ENCODE data around the gene KIF27.
"Not testable (repeated sequence)": the region's sequence is repeated elsewhere in the genome, so short reads cannot be mapped to it uniquely, and the experiment has no call there.

The KIF27 gene, protein sequence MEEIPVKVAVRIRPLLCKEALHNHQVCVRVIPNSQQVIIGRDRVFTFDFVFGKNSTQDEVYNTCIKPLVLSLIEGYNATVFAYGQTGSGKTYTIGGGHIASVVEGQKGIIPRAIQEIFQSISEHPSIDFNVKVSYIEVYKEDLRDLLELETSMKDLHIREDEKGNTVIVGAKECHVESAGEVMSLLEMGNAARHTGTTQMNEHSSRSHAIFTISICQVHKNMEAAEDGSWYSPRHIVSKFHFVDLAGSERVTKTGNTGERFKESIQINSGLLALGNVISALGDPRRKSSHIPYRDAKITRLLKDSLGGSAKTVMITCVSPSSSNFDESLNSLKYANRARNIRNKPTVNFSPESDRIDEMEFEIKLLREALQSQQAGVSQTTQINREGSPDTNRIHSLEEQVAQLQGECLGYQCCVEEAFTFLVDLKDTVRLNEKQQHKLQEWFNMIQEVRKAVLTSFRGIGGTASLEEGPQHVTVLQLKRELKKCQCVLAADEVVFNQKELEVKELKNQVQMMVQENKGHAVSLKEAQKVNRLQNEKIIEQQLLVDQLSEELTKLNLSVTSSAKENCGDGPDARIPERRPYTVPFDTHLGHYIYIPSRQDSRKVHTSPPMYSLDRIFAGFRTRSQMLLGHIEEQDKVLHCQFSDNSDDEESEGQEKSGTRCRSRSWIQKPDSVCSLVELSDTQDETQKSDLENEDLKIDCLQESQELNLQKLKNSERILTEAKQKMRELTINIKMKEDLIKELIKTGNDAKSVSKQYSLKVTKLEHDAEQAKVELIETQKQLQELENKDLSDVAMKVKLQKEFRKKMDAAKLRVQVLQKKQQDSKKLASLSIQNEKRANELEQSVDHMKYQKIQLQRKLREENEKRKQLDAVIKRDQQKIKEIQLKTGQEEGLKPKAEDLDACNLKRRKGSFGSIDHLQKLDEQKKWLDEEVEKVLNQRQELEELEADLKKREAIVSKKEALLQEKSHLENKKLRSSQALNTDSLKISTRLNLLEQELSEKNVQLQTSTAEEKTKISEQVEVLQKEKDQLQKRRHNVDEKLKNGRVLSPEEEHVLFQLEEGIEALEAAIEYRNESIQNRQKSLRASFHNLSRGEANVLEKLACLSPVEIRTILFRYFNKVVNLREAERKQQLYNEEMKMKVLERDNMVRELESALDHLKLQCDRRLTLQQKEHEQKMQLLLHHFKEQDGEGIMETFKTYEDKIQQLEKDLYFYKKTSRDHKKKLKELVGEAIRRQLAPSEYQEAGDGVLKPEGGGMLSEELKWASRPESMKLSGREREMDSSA (N-terminal part only)

DNA sequence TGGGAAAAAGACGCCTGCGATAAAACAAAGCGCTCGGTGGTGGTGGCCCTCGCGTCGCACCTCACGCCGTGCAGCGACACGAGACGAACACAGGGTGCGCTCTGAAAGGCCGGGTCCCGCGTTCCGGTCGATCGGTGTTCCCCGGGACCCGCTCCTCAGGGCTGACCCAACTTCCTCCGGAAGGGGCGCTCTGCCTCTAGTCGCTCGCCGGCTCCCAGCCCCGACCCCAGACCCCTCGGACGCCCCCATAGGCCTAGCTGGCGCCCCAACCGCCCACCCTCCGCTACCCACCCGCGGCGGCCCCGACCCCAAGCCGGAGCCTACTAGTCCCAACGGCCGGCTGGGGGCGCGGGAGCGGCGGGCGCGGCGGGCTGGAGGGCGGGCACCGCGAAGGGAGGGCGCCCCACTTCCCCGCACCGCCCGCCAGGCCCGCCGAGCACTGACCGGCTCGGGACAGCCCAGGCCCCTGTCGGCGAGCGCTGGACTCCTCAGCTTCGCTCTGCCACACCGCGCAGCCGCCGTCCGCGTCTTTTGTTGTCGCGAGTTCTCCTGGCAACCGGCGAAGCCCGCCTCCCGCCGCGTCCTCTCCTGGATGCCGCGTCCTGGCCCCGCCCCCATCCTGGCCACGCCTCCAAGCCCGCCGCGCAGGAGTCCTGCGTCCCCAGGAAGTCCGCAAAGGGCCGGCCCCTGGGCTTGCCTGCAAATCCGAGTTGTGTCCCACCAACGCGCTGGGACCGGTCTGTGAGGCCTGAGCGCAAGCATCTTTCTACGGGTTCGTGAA, at the start of gene KIF27:
KIF27 (minus strand) TSS at position 506 of the 781 bp plus-strand sequence. CDS start 5,841 bp downstream, outside the sequence.
- FAIRE-seq, result no peak
- DNase-seq (ENCODE audit: low spot score), result peak; percentile 96

DNA sequence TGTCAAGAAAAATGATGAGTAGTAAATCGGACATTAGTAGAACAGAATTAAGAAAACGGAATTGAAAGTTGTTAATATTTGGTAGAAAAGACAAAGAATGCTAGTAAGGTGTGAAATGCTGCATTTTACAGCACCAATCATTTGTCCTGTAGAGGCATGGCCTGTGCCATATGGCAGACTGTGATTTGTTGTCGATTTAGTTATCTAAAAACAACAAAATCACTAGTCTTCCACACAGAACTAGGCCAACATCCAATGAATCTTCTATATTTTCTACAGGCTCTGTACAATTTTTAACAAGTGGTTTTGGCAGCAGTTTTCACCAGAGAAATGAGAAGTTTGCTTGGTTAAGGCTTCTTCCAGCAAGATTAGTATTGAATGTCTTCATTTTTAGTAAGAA, 48.4 kb upstream of the KIF27 start:
- FAIRE-seq (no peak), DNase-seq (ENCODE audit: low spot score) (no peak)

DNA sequence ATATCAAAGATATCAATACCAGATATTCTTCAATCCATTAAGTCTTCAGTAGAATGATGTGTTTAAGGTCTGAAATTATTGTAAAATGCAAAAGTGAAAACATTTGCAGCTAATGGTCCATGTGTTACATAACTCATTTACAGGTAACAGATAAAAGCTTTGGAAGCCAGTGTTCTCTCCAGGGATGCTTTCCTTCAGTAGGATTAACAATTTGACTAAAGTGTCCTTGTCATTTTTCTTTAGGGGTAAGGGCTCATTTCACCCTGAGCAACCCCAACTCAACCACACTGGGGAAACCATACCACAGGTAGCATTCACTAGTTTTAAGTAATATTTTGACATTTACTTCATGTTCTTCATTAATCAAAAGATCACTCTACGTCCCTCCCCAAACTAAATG, 45.8 kb upstream of the KIF27 start:
- no peak for FAIRE-seq
- no peak for DNase-seq (ENCODE audit: low spot score)

DNA sequence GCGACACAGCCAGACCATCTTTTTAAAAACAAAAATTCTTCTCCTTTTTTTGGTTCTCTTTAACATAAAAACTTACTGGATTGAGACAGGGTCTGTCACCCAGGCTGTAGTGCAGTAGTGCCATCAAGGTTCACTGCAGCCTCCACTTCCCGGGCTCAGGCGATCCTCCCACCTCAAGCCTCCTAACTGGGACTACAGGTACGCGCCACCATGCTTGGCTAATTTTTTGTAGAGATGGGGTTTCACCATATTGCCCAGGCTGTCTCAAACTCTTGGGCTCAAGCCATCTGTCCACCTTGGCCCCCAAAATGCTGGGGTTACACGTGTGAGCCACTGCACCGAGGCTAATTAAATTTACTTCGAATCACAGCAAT, 45.0 kb upstream of the KIF27 start:
- no peak for DNase-seq (ENCODE audit: low spot score)
- FAIRE-seq, result no peak

DNA sequence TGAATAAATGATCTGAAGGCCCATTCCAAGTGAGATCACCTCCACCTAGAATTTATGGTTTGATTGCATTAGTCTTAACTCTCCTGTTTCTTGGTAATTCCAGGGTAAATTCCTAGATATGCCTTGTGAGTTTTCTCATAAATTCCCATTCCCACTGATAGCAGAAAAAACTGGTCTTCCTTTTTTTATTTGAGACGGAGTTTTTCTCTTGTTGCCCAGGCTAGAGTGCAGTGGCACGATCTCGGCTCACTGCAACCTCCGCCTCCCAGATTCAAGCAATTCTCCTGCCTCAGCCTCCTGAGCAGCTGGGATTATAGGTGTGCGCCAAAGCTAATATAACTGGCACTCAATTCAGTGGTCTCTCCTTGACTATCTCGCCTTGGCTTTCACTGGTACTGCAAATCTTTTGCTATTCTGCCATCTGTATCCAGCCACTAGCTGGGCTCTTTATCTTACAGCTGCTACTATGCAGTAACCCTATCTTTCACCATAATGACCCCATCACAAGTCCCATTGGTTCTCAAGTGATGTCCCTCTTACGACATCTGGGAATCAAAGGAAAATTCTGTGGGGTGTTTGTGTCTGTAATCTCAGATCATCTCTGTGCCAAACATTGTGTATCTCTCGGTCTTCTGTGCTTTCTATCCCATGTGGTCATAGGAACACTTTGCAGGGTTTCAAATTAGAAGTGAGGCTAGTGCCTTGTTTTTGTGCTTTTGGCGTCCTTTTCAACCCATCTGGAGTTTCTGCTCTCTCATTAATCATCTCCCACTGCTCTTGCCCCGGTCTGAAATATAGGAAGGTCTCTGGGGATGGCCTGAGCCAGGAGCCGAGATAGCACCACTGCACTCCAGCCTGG, 44.3 kb upstream of the KIF27 start:
- DNase-seq (ENCODE audit: low spot score) (no peak), FAIRE-seq (no peak)

DNA sequence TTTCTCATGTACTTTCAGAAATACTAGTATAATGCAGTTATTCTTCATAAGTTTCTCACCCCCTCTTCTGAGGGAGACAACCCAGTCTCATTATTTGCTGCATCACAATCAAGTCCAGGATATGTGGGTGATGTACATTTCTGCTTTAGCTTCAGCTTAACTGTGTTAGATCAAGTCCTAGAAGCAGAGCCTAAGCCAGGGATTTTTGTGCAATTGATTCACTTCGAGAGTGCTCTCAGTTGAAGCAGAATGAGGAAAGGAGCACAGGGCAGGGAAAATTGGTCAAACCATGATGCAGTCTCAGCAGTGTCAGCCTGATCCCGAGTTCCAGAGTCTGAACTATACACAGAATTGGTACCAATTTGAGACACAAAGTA, 43.7 kb upstream of the KIF27 start:
- DNase-seq (ENCODE audit: low spot score) (no peak), FAIRE-seq (no peak)

DNA sequence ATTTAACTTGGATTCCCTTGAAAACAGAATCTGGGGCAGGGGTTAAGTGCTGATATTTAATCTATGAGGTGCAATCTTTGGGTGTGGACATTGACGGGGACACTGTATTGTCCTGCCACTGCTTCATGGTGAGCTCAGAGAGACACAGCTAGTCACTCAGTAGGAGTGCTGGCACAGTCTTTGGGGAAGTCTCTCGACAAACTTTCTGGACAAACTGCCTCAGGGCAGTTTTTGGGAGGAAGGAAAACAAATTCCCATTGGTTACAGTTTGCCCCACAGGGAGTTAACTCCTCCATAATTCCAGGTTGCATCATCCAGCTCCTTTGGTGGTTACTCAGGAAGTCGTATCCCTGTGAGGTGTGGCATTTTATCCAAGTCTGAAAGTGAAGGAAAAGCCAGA, 40.9 kb upstream of the KIF27 start:
- FAIRE-seq (no peak), DNase-seq (ENCODE audit: low spot score) (no peak)

DNA sequence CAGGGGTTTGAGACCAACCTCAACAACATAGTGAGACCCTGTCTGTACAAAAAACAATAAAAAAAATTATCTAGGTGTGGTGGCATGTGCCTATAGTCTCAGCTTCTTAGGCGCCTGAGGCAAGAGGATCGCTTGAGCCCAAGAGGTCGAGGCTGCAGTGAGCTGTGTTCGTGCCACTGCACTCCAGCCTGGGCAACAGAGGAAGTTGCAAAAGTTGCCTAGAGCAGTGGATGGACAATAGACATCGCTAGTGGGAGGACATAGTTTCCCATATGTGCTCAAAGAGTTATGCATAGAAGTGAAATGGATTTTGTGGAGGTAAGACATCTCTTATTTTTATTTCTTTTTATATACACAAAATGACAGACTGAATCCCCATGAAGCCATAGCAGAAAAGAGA, 39.8 kb upstream of the KIF27 start:
- FAIRE-seq (no peak), DNase-seq (ENCODE audit: low spot score) (no peak)

DNA sequence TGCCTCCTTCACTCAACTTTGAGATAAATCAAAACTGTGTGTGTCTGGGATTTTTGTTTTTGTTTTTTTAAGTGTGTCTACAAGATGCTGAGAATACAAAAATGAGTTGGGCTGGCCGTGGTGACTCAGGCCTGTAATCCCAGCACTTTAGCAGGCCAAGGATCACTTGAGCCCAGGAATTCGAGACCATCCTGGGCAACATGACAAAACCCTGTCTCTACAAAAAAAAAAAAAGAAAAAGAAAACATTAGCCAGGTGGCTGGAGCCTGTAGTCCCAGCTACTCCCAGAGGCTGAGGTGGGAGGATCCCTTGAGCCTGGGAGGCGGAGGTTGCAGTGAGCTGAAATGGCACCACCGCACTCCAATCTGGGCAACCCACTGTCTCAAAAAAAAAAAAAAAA, 37.8 kb upstream of the KIF27 start:
- FAIRE-seq (no peak), DNase-seq (ENCODE audit: low spot score) (no peak)

DNA sequence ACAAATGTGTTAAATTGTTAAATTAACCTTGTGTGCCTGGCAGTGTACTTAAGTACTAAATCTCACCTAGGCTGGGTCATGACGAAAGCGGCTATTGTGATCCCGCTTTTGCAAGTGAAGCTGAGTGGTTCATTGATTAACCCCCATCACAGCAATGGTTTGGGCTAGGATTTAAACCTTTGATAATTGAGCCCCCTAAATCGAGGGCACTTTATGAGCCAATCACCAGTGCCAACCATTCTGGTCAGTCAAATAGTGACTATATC, 35.9 kb upstream of the KIF27 start:
- DNase-seq (ENCODE audit: low spot score) (no peak), FAIRE-seq (no peak)

DNA sequence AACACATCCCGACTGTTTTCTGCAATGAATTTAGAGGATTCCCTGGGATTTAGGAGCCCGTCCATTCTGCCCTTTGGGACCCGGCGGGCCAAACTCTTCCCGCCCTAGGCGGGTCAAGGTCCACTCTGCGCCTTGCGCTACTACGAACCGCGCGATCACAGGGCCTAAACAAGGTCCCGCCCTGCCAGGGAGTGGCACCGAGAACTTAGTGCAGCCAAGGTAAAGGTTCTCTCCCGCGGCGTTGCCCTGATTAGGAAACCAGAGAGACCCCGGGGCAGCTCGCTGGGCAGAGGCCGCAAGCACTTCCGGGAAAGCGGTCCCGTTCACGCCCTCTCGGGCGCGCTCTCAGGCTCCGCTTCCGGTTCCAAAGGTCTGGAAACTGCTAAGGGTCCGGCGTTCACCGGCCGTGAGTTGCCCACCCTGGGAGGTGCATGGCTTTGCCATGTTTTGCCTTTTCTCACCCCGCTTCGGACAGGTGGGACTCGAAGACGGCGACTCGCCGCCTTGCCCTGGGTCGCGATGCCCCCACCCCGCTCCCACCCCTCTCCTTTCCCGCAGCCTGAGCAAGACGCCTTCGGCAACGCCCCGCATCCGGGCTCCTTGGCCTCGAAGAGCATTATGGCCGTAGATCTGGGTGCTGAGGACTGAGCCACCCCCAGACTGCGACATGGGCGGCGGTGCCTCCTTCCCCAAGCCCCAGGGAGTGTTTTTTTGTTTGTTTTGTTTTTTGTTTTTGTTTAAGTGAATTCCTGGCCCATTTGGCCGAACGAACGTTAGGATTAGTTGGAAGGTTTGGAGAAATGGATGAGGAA, 35.4 kb upstream of the KIF27 start:
- DNase-seq (ENCODE audit: low spot score) (peak; percentile 84), FAIRE-seq (no peak)

DNA sequence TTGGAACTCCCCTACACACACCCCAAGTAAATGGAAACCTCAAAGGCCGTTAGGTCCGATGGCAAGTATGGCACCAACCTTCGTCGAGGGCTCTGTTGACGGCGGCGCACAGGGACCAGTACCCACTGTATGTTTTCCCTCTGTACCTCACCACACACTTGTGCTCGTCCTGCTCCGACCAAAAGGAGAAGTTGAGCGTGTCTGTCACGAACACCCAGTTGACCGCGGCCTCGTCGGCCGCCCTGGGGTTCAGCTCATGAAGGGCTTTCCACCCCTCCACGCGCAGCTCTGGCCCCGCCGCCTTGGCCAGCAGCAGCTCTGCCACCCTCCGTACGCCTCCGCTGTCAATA, 34.8 kb upstream of the KIF27 start:
- no peak for FAIRE-seq
- peak; percentile 26 for DNase-seq (ENCODE audit: low spot score)

DNA sequence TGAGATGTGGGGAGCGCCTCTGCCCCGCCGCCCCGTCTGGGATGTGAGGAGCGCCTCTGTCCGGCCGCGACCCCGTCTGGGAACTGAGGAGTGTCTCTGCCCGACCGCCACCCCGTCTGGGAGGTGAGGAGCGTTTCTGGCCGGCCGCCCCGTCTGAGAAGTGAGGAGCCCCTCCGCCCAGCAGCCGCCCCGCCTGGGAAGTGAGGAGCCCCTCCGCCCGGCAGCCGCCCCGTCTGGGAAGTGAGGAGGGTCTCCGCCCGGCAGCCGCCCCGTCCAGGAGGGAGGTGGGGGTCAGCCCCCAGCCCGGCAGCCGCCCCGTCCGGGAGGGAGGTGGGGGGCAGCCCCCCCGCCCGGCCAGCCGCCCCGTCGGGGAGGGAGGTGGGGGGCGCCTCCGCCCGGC, 26.9 kb upstream of the KIF27 start:
- FAIRE-seq; DNase-seq (ENCODE audit: low spot score): not testable (repeated sequence)

DNA sequence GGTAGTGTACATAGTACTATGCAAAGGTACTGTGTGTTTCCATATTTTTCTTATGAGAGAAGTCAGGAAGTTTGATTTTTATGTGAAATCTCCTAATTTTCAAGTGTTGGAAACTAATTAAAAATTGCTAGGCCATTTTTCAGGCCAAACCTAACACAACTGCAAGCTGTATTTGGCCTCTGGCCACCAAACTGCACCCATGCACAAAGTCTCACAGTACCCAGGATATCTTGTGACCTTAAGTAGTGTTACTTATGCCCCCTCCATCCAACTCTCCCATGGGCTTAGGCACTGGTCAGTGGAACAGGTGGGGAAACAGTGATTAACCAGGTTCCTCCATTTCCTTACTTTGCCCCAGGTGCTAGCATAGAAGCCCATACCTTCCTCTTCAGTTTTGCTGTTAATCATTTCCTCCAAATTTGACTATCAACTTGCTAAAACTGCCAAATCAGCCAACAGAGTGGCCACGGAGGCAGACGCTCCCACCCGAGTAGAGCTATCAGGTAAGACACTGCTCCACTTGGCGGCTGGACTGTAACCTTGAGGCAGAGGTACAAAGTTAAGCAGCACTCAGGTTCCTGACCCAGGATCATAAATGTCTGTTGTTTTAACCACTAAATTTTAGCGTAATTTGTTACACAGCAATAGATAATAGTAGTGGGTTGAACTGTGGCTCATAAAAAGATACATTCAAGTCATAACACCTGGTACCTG, 19.5 kb upstream of the KIF27 start:
- no peak for DNase-seq (ENCODE audit: low spot score)
- FAIRE-seq, result no peak

DNA sequence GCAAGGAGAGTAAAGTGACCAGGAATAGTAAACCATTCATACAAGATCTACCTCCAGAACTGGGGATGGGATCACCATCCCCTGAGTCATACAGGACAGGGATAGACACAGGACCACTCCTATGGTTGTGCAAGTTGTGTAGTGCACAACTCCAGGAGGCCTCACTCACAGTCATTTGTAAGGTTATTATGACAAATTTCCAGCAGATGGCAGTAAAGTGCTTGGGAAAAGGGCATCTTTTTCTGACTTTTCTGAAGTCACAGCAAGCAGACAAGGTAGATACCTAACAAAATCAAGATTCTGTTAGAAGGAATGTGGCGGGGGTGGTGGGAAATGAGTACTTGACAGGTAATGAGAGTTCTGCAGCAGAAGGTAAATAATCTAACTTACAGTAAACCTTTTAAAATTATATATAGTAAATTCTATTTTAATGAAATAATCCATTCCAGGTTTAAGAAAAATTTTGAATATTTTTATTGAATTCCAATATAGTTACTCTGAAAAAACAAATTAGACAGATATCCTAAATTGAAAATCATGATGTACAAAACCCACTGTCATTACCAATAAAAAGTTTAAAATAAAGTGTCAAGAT, 16.7 kb upstream of the KIF27 start:
- FAIRE-seq (no peak), DNase-seq (ENCODE audit: low spot score) (peak; percentile 50)

DNA sequence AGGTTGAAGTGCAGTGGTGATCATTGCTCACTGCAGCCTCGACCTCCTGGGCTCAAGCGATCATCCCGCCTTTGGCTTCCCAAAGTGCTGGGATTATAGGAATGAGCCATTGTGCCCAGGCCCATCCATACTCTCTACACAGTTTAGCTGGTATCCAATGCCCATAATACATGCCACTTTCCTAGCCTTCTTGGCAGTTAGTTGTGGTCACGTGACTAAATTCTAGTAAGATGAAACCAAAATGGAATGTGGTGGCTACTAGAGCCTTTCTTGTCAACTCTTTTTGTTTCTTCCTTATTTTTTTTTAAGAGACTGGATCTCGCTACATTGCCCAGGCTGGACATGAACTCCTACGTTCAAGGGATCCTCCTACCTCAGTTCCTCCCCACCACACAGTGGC, 15.3 kb upstream of the KIF27 start:
- DNase-seq (ENCODE audit: low spot score) (no peak), FAIRE-seq (no peak)

DNA sequence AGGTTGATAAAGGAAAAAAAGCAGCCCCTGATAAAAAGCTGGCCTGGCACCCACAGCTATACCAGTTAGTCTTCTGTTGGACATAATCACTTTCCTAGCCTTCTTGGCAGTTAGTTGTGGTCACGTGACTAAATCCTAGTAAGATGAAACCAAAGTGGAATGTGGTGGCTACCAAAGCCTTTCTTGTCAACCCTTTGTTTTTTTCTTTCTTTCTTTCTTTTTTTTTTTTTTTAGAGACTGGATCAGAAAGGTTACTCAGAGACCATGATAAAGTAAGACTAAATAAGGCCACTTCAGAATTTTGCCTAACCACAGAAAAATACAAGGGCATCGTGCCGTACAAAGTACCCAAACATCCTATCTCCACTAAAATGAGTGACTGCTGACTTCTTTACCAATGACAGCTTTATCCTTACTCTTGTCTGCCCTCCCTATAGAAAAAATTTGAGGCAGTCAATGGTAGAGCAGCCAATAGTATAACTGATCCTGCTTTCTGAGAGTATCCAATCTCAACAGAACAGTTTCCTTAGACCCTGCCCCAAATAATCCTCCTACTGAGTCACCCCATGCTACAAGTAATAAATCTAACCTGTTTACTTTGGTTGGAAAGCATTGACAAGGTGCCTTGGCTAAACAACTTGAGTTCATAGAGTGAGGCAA, 14.2 kb upstream of the KIF27 start:
- DNase-seq (ENCODE audit: low spot score) (peak; percentile 59), FAIRE-seq (no peak)
